ENCODE measurements around the gene YIPF2.

DNA sequence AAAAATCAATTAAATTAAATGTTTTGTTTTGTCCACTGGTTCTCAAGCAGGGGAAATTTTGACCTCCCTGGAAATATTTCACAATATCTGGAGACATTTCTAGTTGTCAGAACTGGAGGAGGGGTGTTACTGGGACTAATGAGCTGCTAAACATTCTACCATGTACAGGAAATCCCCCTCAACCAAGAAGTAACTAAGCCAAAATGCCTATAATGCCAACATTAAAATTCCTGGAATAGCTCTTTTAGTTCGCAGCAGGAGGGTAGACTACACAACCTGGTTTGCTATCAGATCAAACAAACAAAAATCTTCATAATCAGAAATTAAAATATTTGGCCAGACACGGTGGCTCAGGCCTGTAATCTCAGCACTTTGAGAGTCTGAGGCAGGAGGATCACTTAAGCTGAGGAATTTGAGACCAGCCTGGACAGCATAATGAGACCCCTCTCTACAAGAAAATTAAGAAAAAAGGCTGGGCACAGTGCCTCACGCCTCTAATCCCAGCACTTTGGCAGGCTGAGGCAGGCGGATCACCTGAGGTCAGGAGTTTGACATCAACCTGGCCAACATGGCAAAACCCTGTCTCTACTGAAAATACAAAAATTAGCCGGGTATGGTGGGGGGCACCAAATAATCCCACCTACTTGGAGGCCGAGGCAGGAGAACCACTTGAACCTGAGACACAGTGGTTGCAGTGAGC, 18.7 kb upstream of the YIPF2 start:
- TF ChIP-seq, protein P1, sequence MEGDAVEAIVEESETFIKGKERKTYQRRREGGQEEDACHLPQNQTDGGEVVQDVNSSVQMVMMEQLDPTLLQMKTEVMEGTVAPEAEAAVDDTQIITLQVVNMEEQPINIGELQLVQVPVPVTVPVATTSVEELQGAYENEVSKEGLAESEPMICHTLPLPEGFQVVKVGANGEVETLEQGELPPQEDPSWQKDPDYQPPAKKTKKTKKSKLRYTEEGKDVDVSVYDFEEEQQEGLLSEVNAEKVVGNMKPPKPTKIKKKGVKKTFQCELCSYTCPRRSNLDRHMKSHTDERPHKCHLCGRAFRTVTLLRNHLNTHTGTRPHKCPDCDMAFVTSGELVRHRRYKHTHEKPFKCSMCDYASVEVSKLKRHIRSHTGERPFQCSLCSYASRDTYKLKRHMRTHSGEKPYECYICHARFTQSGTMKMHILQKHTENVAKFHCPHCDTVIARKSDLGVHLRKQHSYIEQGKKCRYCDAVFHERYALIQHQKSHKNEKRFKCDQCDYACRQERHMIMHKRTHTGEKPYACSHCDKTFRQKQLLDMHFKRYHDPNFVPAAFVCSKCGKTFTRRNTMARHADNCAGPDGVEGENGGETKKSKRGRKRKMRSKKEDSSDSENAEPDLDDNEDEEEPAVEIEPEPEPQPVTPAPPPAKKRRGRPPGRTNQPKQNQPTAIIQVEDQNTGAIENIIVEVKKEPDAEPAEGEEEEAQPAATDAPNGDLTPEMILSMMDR (IDR thresholded peaks at IDR 0.05), result no peak
- no peak for TF ChIP-seq POLR2A (IDR thresholded peaks at IDR 0.05)

Measured in right lobe of liver (tissue), 4 donors.